HG03354 (cell line): ENCODE results near the gene ZNF148.

Experiments used
- ATAC-seq: cut with Tn5 transposase; IDR thresholded peaks from one replicate; pipeline ENCODE4 v1.9.1; 2021; ENCODE audit warnings: mild to moderate bottlenecking; ENCODE audit not compliant: unreplicated experiment, poor library complexity, severe bottlenecking

ZNF148 gene

DNA sequence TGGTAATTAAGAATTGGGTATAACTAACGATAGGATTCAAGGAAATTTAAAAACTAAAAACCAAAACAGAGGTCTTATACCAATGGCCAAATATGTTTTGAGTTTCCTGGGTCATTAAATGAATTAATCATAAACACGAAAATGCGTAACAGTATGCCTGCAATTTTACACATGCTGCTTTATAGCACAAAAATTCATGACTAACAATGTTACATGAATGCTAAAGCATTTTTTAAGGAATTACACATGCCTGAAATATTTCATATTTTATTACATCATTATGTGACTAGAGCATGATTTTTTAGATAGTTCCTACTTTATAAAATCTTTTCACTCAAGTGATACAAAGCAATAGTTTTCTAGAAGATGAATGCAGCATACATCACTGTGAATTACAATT, 74.7 kb downstream of the ZNF148 start:
- no peak for ATAC-seq

DNA sequence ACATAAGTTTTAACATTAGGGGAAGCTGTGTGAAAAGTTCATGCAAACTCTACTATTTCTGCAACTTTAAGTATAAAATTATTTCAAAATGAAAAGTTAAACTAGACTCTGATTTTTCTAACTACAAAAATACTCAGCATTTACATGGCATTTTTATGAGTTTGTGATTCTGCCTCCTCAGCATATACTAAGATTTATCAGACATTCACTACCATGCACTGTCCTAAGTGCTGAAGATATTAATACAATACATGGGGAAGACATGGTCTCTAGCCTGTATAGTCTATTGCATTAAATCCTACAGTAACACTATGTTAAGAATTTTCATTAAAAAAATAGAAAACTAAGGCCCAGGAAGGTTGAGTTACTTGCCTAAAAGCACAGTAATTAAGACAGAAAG, 80.7 kb downstream of the ZNF148 start:
- no peak for ATAC-seq

DNA sequence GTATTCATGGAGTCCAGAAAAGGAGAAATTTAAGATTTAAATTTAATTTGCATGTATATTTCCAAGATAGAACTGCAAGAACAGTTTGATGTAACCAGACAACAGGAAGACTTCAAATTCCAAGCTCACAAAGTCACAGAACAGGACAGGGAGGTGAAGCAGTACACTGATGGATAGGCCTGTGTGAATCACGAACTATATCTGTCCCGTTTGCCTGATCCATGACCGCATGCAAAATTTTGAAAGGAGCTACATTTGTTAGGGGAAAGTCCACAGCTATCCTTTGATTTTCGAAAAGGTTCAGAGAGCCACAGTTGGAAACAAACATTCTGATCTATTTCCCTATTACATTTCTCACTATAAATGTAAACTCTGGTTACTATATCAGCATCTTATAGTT, 83.1 kb downstream of the ZNF148 start:
- ATAC-seq, result no peak

DNA sequence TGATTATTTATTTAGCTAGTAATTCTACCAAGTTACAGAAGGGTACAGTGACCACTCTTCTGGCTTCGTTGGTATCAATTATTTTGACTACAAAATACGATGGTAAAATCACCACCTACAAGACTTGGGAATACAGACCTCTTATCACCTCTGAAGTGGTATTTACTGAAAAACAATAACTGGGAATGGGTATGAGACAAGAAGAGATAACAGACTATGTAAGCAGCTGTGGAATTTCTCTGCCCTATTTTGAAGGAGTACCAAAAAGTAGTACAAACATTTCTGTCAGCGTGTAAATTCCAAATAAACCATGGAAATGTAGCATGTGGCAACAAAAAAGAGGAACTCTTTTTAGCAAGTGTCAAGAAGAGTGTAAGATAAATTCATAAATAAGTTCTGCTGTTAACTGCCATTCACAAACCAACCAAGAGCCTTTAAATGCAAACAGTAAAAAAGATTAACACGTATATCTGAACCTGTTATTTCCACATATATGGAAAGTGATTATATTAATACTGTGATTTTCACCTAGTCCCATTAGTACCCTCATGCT, 85.6 kb downstream of the ZNF148 start:
- ATAC-seq, result no peak

DNA sequence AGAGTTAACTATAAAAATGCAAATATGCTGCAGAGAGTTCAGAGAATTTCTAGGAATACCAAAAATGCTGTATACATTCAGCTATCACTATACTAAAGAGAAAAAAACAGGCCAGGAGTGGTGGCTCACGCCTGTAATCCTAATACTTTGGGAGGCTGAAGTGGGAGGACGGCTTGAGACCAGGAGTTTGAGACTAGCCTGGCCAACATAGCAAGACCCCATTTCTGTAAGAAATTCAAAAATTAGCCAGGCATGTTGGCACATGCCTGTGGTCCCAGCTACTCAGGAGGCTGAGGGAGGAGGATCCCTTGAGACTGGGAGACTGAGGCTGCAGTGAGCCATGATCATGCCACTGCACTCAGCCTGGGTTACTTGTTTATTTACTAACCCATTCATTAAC, 87.9 kb downstream of the ZNF148 start:
- ATAC-seq, result no peak

DNA sequence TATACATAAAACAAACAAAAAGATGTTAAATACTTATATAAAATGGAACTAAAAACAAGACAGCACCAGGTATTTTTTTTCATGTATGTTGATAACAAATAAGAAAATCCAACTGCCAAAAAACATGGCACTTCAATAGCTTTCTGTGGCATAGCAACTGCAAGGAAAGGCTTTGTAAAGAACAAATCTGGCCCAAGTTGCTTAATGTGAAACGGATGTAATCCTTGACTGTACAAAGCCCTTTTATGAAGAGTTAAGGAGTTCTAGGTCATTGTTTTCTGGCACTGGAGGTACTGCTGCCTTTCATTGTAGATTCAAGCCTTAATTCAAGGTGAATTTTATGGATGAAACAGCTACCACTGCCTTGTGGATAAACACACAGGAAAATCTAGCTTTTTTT, 93.7 kb downstream of the ZNF148 start:
- no peak for ATAC-seq

DNA sequence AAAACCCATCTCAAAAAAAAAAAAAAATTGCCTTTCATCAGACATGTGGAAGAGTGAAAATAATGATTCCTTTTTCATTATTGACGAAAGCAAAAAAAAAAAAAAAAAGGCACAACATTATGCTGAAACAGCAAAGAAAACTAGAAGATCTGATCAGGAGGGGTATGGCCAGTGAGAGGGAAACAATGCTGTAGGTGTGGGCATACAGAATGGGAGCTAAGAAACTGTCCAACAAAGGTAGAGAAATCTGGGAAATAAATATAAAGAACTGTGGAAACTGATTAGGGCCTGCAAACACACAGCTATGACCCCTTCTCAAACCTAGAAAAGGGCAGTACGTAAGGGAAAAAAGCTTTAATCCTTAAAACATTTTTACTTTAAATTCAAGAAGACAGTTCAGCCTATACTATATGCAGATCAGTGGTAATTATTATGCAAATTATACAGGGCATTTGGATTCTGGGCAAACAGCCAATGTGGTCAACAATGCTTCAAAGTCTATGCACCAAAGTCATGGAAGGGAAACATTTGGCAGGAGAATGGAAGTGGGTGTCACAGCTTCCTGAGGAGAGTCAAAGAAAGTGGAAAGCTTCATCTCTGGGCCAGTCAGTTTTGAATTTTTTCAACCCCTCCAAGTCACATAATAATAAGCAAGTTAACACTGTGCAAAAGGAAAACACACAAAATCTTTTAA, 94.3 kb downstream of the ZNF148 start:
- no peak for ATAC-seq

DNA sequence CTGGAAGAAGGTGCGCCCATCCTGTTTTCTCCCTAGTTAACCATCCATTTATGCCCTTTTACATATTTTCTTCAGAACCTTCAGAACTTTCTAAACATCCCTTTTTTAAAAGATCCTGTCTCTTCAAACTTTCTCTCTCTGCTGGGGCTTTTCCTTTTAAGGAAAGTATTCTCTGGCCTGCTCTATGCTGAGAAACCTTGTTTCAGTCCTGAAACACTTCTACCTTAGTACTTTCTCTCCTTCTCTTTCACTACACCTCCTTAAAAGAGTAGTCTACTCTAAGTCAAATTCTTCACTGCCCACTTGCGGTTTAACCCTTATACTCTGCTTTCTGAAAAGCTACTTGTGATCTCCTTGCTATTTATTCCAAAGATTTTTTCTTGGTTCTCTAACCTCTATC, 97.0 kb downstream of the ZNF148 start:
- ATAC-seq, result no peak

DNA sequence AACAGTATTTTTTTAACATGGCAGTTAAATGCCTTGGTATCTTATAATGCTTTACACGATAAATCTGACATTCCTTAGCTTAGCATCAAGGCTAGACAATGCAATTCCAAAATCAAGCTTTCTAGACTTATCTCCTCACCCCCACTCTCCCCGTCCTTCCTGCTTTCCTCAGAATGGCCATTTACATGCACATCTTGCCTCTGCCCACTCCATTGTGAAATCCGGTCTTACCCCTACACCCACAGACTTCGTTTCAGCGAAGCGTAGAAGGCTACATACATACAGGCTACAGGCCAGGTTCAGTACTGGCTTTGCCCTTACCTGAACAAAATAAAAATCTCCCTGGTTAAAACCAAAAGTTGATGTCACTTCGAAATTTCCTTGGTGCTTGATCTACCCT, 104.0 kb downstream of the ZNF148 start:
- ATAC-seq, result no peak

DNA sequence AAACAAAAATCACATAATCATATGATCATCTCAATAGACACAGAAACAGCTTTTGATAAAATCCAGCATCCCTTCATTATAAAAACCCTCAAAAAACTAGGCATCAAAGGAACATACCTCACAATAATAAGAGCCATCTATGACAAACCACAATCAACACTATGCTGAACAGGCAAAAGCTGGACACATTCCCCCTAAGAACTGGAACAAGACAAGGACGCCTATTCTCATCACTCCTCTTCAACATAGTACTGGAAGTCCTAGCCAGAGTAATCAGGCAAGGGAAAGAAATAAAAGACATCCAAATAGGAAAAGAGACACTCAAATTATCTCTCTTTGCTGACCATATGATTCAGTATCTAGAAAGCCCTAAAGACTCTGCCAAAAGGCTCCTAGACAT, 107.7 kb downstream of the ZNF148 start:
- no peak for ATAC-seq

DNA sequence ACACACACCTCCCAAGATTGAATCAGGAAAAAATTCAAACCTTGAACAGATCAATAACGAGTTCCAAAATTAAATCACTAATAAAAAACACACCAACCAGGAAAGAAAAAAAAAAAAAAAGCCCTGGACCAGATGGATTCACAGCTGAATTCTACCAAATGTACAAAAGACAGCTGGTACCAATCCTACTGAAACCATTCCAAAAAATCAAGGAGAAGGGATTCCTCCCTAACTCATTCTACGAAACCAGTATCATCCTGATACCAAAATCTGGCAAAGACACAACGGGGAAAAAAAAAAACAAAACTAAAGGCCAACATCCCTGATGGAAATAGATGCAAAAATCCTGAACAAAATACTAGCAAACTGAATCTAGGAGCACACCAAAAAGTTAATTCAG, 108.2 kb downstream of the ZNF148 start:
- no peak for ATAC-seq

DNA sequence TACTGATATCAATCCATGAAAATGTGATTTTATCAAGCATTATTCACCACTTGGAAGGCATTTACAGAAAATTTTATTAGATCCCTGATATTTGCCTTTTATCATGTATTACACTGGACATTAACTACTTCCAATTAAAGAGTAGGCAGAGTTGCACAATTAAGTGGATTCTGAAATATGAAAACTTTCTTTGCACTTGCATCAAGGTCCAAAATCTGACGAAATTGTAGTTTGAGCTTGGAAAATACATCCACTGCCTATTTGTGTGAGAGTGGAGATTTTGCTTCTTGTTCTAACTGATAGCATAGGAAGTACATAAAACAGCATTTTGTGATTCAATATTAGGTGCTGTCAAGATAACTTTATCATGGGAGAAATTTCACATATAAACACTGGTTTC, 113.0 kb downstream of the ZNF148 start:
- no peak for ATAC-seq

DNA sequence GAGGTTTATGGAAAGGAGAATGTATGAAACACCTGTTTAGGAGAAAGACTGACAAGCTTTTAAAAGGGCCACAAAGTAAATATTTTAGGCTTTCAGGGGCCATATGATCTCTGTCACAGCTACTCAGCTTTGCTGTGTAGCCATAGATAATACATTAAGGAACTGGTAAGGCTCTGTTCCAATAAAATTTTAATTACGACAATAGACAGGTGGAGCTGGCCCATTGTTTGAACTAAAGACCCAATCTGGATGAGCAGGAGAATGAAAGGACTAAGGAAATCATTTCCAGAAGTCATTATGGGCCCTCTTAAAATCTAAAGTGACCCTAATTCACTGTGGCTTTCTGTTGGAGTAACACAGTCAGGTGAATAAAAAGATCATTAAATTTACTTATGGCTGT, 114.1 kb downstream of the ZNF148 start:
- ATAC-seq, result no peak

DNA sequence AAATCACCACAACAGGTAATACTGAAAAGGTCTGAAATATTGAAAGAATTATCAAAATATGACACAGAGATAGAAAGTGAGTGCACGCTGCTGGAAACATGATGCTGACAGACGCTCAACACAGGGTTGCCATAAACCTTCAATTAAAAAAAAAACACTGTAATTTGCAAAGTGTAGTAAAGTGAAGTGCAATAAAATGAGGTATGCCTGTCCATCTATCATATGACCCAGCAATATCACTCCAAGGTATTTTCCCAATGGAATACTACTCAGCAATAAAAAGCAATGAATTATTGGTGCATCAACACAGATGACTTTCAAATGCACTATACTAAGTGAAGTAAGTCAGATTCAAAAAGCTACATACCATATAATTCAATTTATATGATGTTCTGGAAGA, 115.0 kb downstream of the ZNF148 start:
- ATAC-seq, result no peak

DNA sequence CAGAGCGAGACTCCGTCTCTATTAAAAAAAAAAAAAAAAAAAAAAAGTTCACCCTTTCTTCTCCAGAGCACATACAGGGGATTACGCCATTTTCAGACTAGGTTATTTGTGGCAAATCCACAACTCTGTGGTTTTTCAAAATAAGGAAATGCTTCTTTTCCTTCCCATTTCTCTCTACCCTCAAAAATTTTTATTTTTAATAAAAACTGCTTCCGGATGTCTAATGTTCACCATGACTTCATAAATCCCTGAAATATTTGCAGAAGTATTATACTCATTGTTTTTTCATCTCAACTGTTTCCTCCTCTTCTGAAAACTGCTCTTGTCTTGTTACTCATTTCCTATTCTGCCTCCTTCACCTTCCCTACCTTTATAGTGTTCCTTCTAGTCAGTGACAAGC, 117.6 kb downstream of the ZNF148 start:
- ATAC-seq, result no peak

DNA sequence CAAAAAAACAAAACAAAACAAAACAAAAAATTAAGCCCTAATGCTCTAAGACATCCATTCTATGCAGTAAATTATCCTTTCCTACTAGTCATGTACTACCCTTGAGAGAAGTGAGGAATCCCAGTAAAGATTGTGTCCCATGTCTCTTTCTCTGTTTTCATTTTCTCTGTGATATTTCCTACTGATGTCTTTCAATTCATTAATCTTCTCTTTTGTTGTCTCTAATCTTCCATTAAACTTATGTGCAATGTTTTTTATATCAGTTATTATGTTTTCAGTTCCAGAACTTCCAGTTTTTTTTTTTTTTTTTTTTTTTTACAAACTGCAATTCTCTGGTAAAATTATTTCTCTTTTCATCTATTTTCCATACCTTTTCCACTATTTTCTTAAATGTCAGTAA, 118.5 kb downstream of the ZNF148 start:
- no peak for ATAC-seq

DNA sequence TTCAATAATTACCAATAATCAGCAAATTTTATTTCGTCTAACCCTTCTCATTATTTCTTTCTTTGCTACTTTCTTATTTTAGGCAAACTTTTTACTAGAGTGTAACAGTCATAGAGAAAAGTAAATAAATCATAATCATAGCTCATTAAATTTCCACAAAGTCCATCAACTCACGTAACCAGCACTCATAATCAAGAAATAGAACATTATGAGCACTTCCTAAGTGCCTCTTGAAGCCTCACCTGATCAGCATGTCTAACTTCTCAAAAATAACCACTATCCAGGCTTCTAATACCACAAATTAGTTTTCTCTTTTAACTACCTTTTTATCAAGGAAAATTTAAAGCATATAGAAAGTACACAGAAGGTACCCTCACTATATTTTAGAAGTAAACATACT, 124.2 kb downstream of the ZNF148 start:
- ATAC-seq, result no peak

DNA sequence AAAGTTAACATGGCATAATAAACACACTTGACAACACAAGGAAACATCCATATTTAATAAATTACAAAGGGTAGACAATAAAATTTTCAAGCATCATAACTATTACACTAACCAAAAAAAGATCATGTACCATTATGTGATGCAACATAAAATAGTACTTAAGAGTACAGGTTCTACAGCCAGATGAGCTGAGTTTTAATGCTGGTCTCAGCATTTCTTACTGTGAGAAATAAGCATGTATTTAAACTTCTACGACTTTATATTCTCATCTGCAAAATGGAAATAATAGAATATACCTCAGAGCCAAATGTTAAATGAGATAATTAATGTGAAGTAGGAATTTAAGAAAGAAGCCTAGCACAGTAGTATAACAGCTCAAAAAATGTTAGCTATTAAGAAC, 128.9 kb downstream of the ZNF148 start:
- ATAC-seq, result no peak

DNA sequence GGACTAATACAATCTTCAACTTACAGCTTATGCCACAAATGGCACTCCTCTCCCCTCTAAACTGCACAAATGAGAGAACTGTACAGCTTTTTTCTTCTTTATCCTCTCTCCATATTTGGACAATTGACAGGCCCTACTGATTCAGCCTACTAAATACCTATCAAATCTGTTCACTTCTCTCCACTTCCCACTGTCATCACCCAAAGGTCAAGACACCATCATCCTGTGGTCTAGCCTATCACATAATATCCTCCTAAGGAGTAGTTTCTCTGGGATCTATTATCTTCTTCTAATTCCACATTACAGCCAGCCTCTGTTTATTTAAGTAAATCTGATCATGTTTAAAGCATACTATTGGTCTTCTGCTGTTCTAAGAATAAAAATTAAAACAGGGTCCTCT, 129.6 kb downstream of the ZNF148 start:
- ATAC-seq, result no peak

DNA sequence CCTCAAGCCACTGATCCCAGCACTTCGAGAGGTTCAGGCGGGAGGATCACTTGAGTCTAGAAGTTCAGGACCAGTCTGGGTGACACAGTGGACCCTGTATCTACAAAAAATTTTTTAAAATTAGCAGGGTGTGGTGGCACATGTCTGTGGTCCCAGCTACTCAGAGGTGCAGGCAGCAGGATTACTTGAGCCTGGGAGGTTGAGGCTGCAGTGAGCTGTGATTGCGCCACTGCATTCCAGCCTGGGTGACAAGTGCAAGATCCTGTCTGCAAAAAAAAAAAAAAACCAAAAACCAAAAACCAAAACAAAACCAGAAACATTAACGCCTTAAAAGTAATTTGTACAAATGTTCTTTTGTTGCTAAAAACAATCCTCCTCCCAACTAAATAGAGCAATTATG, 134.6 kb downstream of the ZNF148 start:
- ATAC-seq, result no peak

DNA sequence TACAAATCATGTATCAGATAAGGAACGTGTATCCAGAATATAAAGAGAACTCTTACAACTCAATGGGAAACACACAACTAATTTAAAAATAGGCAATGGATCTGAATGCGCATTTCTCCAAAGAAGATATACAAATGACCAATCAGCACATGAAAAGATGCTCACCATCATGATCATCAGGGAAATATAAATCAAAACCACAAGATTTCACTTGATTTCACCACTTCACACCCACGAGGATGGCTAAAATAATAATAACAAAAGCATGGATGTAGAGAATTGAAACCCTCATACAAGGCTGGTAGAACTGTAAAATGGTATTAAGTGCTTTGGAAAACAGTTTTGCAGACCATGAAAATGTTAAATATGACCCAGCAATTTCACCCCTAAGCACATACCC, 135.9 kb downstream of the ZNF148 start:
- ATAC-seq, result no peak

DNA sequence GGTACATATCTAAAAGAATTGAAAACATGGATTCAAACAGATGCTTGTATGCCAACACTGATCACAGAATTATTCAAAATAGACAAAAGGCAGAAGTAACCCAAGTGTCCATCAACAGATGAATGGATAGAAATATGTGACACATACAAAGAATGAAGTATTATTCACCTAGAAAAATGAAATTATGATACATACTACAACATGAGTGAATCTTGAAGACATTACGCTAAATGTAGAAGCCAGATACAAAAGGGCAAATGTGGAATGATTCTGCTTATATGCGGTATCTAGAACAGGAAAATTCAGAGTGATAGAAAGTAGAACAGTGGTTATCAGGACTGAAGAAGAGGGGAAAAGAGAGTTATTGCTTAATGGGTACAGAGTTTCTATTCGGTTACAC, 136.4 kb downstream of the ZNF148 start:
- no peak for ATAC-seq
